Measurements from ENCODE around the gene LNX1. TPM values are rescaled to one million over a fixed set of nuclear protein-coding genes. Genes with fewer than 3 reads are reported as not detected.

Gene LNX1
- total and polyA plus RNA-seq, 2 donors (not counting 3 experiments of a cell fraction or from before 2014, with no cell fraction given), result 0.72 to 1.3 TPM

DNA sequence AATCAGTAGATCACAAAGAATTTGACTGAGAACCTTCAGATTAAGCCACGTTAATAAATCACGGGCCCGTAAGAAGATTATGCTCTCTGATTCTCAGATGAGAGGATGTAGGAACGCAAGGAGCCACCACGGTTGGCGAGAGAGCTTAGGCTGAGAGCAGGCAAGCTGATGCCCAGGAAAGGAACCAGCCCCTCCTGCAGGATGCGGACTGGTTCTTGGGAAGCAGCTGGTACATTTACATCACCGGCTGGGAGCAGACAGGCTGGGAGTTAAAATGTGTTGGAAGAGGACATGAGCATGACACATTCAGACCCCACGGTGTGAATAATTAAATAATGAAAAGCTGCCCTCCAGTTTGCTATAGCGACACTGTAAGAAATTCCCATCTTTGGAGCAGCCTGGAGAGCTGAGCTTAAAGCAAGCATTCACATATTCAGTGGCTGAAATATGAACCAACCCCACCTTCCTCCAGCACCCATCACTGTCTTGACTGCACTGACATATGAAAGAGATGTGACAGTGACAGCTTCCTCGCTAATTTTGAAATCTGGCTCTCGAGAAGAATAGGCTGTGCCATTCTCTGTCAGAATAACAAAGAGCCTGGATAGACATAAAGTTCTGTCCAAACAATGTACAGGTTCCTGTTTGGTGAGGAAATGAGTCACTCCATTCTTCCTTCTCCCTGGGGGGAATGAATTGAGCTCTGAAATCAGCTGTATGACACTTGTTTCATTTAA, 33.1 kb downstream of the LNX1 start:
- Histone ChIP-seq H4K20me1 (replicated peaks; ENCODE audit: control insufficient read depth, extremely low read depth, insufficient read depth, low read length) (no peaks in the 10 kb centered on the region), H3K4me3 (replicated peaks in 1 of 3; ENCODE audit: insufficient read depth in 1 of 3, low read depth in 1 of 3, low read length in 3 of 3) (peak overlapping the region in 1 of 3 experiments; percentile 44), H3K27me3 (ENCODE audit: control insufficient read depth in 2 of 2, insufficient read depth in 2 of 2, low read length in 2 of 2) (no peaks in the 10 kb centered on the region), H3K9me1 (replicated peaks; ENCODE audit: control insufficient read depth, extremely low read depth, insufficient read depth, low read length) (no peaks in the 10 kb centered on the region), H3K9me3 (replicated peaks; ENCODE audit: control insufficient read depth, insufficient read depth, low read length) (no peaks in the 10 kb centered on the region), H3K9ac (replicated peaks; ENCODE audit: extremely low read depth, insufficient read depth, low read length) (peak overlapping the region; percentile 79), H2AFZ (ENCODE audit: low read depth, low read length) (peak overlapping the region; percentile 74), H3K36me3 (ENCODE audit: control insufficient read depth in 2 of 2, extremely low read depth in 1 of 2, insufficient read depth in 2 of 2, low read length in 2 of 2) (no peaks in the 10 kb centered on the region), H3K4me1 (ENCODE audit: control insufficient read depth, extremely low read depth, insufficient read depth, low read length) (peaks cover 36% of the 10 kb centered on the region), H3K79me2 (ENCODE audit: control insufficient read depth, insufficient read depth, low read length) (no peaks in the 10 kb centered on the region), H3K4me2 (ENCODE audit: insufficient read depth, low read length) (peak overlapping the region; percentile 90), H3K27ac (ENCODE audit: insufficient read depth, low read depth, low read length) (peak overlapping the region; percentile 95)
- dilution Hi-C loops (cut with MboI; ENCODE audit: extremely low pct_ligation_motif_present, low sequenced_read_pairs) (no loop called here), intact Hi-C loops (cut with micrococcal nuclease) (loop anchor here (1.0 to 10.0 kb wide), 11 partner anchors 15 to 843 kb away; partner anchors contain the start of gene SCFD2)
- ChIA-PET POLR2A (interaction anchor here (1.8 kb wide), 1 partner anchor 16 kb away, joined by 8 read pairs; no protein-coding TSS in a partner anchor), CTCF (interaction anchor here (0.7 to 4.1 kb wide), 21 partner anchors 9 to 675 kb away, joined by 3 to 33 read pairs (median 5); no protein-coding TSS in a partner anchor)
- FAIRE-seq (peak; percentile 94), DNase-seq (ENCODE audit: low read depth, low spot score) (peak; percentile 88)
- BruUV-seq (replicated peaks), result no TSS peak
- TF ChIP-seq POLR2A (IDR thresholded peaks at IDR 0.05; ENCODE audit: low read depth, low read length), result peak; percentile 39
- TF ChIP-seq, protein P1, sequence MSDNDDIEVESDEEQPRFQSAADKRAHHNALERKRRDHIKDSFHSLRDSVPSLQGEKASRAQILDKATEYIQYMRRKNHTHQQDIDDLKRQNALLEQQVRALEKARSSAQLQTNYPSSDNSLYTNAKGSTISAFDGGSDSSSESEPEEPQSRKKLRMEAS (IDR thresholded peaks at IDR 0.05; ENCODE audit: insufficient read depth, insufficient read length), result no peak
- TF ChIP-seq EZH2 (IDR thresholded peaks at IDR 0.05; ENCODE audit: borderline replicate concordance, low read depth, low read length, severe bottlenecking), result no peak
- peak; percentile 32 for TF ChIP-seq GATA2 (IDR thresholded peaks at IDR 0.05; ENCODE audit: insufficient read depth, insufficient read length, low read depth, low read length)
- TF ChIP-seq POLR2AphosphoS5 (IDR thresholded peaks at IDR 0.05; ENCODE audit: insufficient read depth, low read depth, low read length), result peak; percentile 54
- peak; percentile 98 for TF ChIP-seq JUN (IDR thresholded peaks at IDR 0.05; ENCODE audit: borderline replicate concordance, insufficient read depth, insufficient read length, low read depth)
- TF ChIP-seq, protein P2, sequence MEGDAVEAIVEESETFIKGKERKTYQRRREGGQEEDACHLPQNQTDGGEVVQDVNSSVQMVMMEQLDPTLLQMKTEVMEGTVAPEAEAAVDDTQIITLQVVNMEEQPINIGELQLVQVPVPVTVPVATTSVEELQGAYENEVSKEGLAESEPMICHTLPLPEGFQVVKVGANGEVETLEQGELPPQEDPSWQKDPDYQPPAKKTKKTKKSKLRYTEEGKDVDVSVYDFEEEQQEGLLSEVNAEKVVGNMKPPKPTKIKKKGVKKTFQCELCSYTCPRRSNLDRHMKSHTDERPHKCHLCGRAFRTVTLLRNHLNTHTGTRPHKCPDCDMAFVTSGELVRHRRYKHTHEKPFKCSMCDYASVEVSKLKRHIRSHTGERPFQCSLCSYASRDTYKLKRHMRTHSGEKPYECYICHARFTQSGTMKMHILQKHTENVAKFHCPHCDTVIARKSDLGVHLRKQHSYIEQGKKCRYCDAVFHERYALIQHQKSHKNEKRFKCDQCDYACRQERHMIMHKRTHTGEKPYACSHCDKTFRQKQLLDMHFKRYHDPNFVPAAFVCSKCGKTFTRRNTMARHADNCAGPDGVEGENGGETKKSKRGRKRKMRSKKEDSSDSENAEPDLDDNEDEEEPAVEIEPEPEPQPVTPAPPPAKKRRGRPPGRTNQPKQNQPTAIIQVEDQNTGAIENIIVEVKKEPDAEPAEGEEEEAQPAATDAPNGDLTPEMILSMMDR (IDR thresholded peaks at IDR 0.05; ENCODE audit: extremely low read depth in 1 of 2, insufficient read depth in 1 of 2, low read depth in 1 of 2, low read length in 2 of 2), result peak in 1 of 2 donors; percentile 4
- TF ChIP-seq FOS (IDR thresholded peaks at IDR 0.05; ENCODE audit: borderline replicate concordance, insufficient read depth, low read length), result peak; percentile 91
- no peak for TF ChIP-seq MYC (IDR thresholded peaks at IDR 0.05; ENCODE audit: low read depth, low read length)

Measured in endothelial cell of umbilical vein (primary cell).